ENCODE measurements around the gene FOXM1.

GRCh38 chr12:2904260-2904659, 27.3 kb upstream of the FOXM1 start:
- TF ChIP-seq, protein P1, sequence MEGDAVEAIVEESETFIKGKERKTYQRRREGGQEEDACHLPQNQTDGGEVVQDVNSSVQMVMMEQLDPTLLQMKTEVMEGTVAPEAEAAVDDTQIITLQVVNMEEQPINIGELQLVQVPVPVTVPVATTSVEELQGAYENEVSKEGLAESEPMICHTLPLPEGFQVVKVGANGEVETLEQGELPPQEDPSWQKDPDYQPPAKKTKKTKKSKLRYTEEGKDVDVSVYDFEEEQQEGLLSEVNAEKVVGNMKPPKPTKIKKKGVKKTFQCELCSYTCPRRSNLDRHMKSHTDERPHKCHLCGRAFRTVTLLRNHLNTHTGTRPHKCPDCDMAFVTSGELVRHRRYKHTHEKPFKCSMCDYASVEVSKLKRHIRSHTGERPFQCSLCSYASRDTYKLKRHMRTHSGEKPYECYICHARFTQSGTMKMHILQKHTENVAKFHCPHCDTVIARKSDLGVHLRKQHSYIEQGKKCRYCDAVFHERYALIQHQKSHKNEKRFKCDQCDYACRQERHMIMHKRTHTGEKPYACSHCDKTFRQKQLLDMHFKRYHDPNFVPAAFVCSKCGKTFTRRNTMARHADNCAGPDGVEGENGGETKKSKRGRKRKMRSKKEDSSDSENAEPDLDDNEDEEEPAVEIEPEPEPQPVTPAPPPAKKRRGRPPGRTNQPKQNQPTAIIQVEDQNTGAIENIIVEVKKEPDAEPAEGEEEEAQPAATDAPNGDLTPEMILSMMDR (IDR thresholded peaks at IDR 0.05), result no peak
- no peak for TF ChIP-seq POLR2A (IDR thresholded peaks at IDR 0.05)
